Ascending aorta (tissue), 2 donors: ENCODE data around the gene IL1A. TPM values are rescaled to one million over a fixed set of nuclear protein-coding genes. Genes with fewer than 3 reads are reported as not detected.

Source experiments
- DNase-seq, 2 donors: peaks; one replicate each; pipeline ENCODE4 v3.0.0-alpha.2; 2019; ENCODE audit warnings: low spot score in 2 of 2
- H3K27ac ChIP-seq, 2 donors: fragments of 200-600 bp; sonication (generic); one replicate each; pipeline ENCODE4 v1.5.1; 2016 to 2017; ENCODE audit warnings: mild to moderate bottlenecking in 1 of 2
- H3K27me3 ChIP-seq: fragments of 200-600 bp; sonication (generic); one replicate; pipeline ENCODE4 v1.5.1; 2017
- H3K36me3 ChIP-seq, 2 donors: fragments of 200-600 bp; sonication (generic); one replicate each; pipeline ENCODE4 v1.5.1; 2016
- H3K4me1 ChIP-seq, 2 donors: fragments of 200-600 bp; sonication (generic); one replicate each; pipeline ENCODE4 v1.5.1; 2016 to 2017; ENCODE audit warnings: mild to moderate bottlenecking in 1 of 2
- H3K4me3 ChIP-seq, 2 donors: fragments of 200-600 bp; sonication (generic); one replicate each; pipeline ENCODE4 v1.5.1; 2016 to 2017; ENCODE audit warnings: mild to moderate bottlenecking in 1 of 2
- H3K9me3 ChIP-seq, 2 donors: fragments of 200-600 bp; sonication (generic); one replicate each; pipeline ENCODE4 v1.5.1; 2016
- CTCF ChIP-seq, 3 experiments: fragments of 200-600 bp in 2 of 3; fragments of 450-650 bp in 1 of 3; sonication (generic) in 2 of 3; IDR thresholded peaks; one replicate each; pipeline ENCODE4 v1.5.1; 2016 to 2019; ENCODE audit warnings: antibody characterized with exemption in 3 of 3, mild to moderate bottlenecking in 1 of 3, moderate library complexity in 1 of 3
- intact Hi-C: fragments of 100-400 bp; cut with DNase I; formaldehyde crosslinking; loops from one replicate; pipeline ENCODE4 v1.15.1; 2023
- total RNA-seq: library from RNA; depleted of rRNA; stranded (reverse); fragments of >200 nt; gene quantifications from one replicate; pipeline ENCODE4 v1.1.0, GENCODE V29; 2016

Gene IL1A
- total RNA-seq, 1 donor from 2014 or later = not detected

GRCh38 chr2:112827604-112828185, 43.4 kb upstream of the IL1A start:
- Histone ChIP-seq H3K4me3 (no peak overlapping the region), H3K9me3 (no peaks in the 10 kb centered on the region), H3K27me3 (no peaks in the 10 kb centered on the region), H3K36me3 (no peaks in the 10 kb centered on the region), H3K27ac (no peak overlapping the region), H3K4me1 (no peaks in the 10 kb centered on the region)
- TF ChIP-seq CTCF (IDR thresholded peaks at IDR 0.05) = no peak
- intact Hi-C loops = no loop called here
- no peak for DNase-seq

- DNase-seq = no peak
- H3K4me3 ChIP-seq = no peak overlapping the region
- no peak overlapping the region for H3K27ac ChIP-seq
- intact Hi-C loops = no loop called here
- no peaks in the 10 kb centered on the region for H3K36me3 ChIP-seq
- no peak for TF ChIP-seq CTCF (IDR thresholded peaks at IDR 0.05)
- no peaks in the 10 kb centered on the region for H3K27me3 ChIP-seq
- no peaks in the 10 kb centered on the region for H3K4me1 ChIP-seq
- H3K9me3 ChIP-seq = no peaks in the 10 kb centered on the region
These were observed 42.7 kb upstream of the IL1A start for GRCh38 chr2:112827009-112827408.

GRCh38 chr2:112825706-112826105, 41.4 kb upstream of the IL1A start:
- no peak overlapping the region for H3K27ac ChIP-seq
- H3K36me3 ChIP-seq = no peaks in the 10 kb centered on the region
- intact Hi-C loops = no loop called here
- H3K9me3 ChIP-seq = no peaks in the 10 kb centered on the region
- no peaks in the 10 kb centered on the region for H3K27me3 ChIP-seq
- no peak for TF ChIP-seq CTCF (IDR thresholded peaks at IDR 0.05)
- no peak overlapping the region for H3K4me3 ChIP-seq
- DNase-seq = no peak
- H3K4me1 ChIP-seq = no peaks in the 10 kb centered on the region

GRCh38 chr2:112824694-112825085, 40.4 kb upstream of the IL1A start:
- Histone ChIP-seq H3K4me3 (no peak overlapping the region), H3K27me3 (no peaks in the 10 kb centered on the region), H3K9me3 (no peaks in the 10 kb centered on the region), H3K27ac (no peak overlapping the region), H3K36me3 (no peaks in the 10 kb centered on the region), H3K4me1 (no peaks in the 10 kb centered on the region)
- no peak for DNase-seq
- intact Hi-C loops = no loop called here
- TF ChIP-seq CTCF (IDR thresholded peaks at IDR 0.05) = no peak

- no peak overlapping the region for H3K4me3 ChIP-seq
- H3K27me3 ChIP-seq = no peaks in the 10 kb centered on the region
- H3K36me3 ChIP-seq = no peaks in the 10 kb centered on the region
- H3K4me1 ChIP-seq = no peaks in the 10 kb centered on the region
- TF ChIP-seq CTCF (IDR thresholded peaks at IDR 0.05) = no peak
- DNase-seq = no peak
- H3K27ac ChIP-seq = no peak overlapping the region
- intact Hi-C loops = no loop called here
- H3K9me3 ChIP-seq = no peaks in the 10 kb centered on the region
These were observed 37.4 kb upstream of the IL1A start for GRCh38 chr2:112821682-112822081.

GRCh38 chr2:112821142-112821541, 36.8 kb upstream of the IL1A start:
- no peaks in the 10 kb centered on the region for H3K9me3 ChIP-seq
- no peak overlapping the region for H3K27ac ChIP-seq
- no peaks in the 10 kb centered on the region for H3K36me3 ChIP-seq
- no peak for TF ChIP-seq CTCF (IDR thresholded peaks at IDR 0.05)
- intact Hi-C loops = no loop called here
- H3K4me3 ChIP-seq = no peak overlapping the region
- no peak for DNase-seq
- no peaks in the 10 kb centered on the region for H3K4me1 ChIP-seq
- H3K27me3 ChIP-seq = no peaks in the 10 kb centered on the region
